ENCODE measurements around the gene YBX2.
"Not testable (repeated sequence)": the region's sequence is repeated elsewhere in the genome, so short reads cannot be mapped to it uniquely, and the experiment has no call there.

Gene YBX2

DNA sequence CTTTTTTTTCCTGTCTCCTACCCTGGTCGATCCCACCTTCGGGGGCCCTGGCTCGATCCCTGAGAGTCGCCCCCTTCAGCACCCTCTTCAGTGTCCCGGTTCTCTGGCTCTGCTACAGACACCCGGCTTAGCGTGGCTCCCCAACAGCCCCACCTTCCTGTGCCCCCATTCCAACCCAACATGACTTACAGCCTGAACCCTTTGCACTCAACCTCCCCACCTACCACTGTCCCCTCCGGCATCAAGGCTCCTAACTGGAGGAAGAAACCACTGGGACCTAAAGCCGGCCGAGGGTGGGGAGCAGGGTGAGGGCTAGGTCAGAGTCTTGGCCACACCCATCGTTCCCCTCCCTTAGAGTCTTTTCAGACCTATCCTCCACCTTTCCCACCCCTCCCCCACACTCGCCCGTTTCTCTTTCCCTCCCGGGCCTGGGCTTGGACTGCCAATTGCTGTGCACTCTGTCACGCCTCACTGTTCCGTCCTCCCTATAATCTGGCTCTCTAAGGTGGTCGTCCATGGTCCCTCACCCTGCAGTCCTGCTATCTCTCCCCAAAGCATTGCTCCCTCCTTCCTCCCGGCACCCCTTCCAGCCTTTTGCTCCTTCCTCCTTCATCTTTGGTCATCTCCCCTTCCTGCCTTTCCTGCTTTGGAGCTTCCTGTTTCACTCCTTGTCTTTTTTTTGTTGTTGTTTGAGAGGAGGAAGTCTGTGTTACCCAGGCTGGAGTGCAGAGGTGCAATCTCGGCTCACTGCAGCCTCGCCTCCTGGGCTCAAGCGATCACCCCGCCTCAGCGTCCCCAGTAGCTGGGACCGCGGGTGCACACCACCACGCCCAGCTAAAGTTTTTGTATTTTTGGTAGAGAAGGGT, 31.3 kb downstream of the YBX2 start:
- no peak for DNase-seq (ENCODE audit: low read depth)

DNA sequence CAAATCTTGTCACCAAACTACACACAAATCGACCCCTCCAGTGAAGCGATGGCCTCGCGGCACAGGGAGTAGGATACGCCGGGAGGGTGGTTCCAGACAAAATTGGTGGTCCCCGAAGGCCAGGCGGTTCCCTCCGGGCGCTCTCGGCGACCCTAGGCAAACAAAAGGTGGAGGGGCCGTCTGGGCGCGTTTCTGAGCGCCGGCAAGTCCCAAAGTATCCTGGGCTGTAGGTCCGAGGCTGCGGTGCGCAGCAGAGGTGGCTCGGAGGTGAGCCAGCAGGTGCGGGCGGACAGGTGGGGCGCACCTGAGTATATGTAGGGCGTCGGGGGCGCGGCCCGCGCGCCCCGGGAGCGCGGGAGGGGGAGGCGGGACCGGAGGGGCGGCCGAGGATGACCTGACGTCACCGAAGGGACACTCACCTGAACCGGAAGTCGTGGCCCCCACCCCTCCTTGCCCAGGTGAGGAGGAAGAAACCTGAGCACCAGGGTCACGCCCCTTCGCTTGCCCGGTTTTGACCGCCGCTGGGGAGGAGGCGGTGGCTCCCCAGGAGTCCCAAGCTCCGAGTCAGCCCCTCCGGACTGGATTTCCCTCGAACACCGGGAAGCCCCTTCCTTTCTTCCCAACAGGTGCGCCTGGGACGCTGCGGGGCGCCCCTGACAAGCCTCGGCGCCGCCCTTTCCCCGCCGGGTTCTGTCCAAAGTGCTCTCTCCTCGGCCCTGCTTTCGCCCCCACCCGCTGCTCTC, 32.1 kb downstream of the YBX2 start, which contains the start of gene CLDN7:
Gene CLDN7 (minus strand): TSS at position 287 of the 743 bp plus-strand sequence. CDS start 435 bp downstream, outside the sequence.
- DNase-seq (ENCODE audit: low read depth), result no peak

DNA sequence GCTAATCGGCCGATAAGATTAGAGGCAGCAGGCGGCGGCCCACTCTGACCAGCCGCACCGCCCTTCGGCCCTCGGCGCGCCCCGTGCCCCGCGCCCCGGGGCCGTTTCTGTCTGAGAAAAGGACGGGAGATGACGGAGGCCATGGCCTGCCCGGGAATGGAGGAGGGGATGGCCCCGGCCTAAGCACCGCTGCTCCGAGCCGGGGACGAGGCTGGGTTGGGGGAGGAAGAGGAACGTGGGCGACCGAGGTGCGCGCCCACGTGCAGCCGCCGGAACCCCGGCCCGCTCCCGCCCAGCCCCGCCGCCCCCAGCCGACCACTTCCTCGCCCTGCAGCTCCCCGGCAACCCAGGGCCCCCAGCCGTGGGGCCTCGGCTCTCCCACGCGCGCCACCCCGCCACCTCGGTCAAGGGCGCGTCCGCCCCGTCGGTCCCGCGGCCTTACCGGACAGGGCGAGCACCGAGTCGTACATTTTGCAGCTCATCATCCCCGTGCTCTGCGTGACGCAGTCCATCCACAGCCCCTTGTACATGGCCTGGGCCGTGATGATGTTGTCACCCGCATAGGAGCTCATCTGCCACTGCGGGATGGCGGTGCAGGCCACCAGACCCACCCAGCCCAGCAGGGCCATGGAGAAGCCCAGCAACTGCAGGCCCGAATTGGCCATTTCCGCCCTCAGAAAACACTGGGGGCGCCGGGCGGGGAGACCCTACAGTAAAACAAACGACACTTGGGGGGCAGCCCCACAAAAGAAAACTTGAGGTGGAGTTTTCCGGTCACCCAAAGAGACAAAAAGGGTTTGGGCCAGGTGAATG, 32.9 kb downstream of the YBX2 start:
- DNase-seq (ENCODE audit: low read depth), result no peak

DNA sequence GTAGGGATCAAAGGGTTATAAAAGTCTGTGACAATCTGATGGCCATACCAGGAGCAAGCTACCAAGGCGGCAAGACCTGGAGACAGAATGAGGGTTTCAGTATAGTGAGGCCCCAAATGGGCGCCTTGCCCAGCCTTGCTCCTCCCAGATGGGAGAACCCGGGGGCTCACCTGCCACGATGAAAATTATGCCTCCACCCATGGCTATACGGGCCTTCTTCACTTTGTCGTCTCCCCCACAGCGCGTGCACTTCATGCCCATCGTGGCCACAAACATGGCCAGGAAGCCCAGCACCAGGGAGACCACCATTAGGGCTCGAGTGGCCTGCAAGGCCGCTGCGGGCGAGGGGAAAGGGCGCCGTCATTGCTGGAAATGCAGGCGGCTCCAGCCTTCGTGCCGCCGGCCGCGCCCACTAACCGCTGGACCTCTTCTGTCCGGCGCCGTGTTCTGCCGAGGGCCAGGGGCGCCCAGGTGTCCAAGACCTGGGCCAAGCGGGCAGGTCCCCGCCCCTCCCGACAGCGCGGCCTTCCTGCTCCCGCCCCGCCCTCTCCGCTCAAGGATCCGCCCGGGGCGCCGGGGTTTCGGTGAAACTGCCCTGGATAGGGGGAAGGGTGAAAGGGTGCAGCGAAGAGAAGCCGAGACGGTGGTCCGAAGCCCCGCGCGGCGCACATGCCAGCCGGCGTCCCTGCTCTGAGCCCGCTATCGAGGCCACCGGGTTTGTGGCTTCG, 33.6 kb downstream of the YBX2 start:
- DNase-seq (ENCODE audit: low read depth), result no peak

DNA sequence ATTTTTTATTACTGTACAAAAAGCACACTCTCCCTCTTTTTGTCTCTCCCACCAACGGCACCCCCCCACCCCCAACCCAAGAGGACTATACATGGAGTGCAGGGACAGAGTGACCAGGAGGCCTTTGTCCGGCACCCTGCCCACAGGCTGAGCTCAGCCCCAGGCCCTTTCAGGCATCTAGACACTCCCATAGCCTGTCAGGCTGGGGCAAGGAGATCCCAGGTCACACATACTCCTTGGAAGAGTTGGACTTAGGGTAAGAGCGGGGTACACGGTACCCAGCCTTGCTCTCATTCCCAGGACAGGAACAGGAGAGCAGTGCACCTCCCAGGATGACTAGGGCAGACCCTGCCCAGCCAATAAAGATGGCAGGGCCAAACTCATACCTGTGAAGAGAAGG, 34.3 kb downstream of the YBX2 start:
- DNase-seq (ENCODE audit: low read depth), result no peak

DNA sequence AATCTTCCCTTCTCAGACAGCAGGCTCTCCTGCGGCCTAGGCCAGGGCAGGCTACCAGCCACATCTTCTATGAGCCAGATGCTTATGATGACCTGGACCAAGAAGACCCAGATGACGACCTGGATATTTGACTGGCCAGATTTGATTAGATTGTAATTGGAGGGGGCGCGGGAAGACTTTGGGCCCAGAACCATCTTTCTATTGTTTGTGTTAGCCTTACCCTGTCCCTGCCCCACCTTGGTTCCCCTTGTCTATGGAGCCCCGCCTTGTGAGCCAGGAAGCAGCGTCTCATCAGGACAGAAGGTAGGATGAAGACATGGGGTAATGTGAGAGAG, 34.9 kb downstream of the YBX2 start:
- no peak for DNase-seq (ENCODE audit: low read depth)

DNA sequence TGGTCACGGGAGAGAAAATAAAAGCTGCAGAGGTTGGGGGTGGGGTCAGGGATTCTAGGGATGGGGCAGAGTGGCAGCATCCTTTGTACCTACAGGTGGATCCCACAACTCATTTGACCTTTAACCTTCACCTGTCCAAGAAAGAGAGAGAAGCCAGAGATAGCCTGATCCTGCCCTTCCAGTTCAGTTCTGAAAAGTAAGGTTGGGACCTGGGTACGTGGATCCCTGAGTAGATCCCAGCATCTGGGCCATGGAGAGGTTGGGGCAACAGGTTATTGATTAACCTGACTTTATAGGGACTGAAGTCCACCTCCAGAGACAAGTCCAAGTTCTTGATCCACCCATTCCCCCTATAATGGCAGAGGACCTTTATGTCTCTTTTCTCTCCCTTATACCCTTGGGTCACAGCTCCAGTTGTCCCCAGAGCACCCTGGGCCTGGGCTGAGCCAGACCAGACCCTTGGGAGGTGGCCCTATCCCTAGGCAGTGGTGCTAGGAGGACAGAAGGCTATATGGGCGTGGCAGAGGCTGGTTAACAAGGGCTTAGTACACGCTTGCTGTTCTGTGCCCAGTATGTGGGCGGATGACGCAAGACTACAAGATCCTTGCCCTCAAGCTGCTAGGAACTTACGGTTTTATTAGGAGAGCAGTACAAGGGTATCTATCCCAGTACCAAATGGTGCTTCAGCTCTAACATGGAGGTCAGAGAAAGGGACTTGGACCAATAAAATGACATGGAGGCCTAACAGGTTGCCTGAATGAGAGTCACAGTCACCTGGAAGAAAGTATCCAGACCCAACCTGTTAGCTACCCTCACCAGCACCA, 35.5 kb downstream of the YBX2 start:
- DNase-seq (ENCODE audit: low read depth), result peak; percentile 69

DNA sequence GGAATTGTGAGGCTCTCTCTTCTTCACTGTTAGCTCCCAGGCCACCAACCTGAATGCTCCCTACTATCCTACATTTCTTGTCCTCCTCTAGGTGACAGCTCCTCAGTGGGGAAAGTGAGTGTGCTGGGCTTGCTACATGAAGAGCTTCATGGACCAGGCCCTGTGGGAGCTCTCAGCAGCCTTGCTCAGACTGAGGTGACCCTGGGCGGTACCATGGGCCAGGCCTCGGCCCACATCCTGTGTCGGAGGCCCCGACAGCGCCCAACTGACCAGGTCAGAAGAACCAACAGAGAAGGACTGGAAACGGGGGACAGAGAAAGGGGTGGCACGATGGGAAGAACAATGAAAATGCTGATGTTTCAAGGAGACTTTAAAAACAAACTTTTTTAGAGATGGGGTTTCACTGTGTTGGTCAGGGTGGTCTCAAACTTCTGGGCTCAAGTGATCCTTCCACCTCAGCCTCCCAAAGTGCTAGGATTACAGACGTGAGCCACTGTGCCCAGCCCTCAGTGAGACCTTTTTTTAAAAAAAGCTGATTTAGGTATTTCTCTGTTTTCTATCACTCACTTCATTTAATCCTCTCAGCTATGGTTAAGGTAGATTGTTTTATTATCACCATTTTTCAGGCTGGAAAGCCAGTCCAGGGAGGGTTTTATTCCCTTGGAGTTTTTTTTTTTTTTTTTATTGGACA, 37.5 kb downstream of the YBX2 start:
- DNase-seq (ENCODE audit: low read depth), result no peak

DNA sequence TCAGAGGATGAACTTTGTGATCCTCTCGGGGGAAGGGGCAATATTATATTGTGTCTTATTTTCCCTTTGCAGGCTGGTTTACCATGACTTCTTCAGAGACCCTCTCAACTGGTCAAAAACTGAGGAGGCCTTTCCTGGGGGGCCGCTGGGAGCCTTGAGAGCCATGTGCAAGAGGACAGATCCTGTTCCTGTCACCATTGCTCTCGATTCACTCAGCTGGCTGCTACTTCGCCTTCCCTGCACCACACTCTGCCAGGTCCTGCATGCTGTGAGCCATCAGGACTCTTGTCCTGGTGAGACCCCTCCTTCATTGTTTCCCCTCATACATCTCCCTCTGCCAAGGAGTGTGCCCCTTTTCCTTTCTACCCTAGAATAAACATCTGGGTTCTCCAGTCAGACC, 39.9 kb downstream of the YBX2 start:
- no peak for DNase-seq (ENCODE audit: low read depth)

DNA sequence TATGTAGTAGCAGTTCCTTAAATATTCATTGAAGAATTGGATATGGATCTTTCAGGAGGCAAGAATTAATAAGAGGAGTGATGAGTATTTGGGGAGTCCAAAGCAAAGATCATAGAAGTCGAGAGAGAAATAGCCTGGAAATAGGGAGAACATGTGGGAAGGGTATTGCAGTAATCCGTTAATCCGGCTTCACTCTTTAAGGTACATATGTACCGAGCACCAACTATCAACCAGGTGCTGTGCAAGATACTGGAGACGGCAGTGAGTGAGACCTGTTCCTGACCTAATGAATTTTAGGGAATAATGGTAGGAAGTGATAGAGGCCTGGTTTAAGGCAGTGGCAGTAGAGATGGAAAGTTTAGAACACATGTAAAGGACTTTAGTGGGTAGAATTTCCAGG, 41.4 kb downstream of the YBX2 start:
- DNase-seq (ENCODE audit: low read depth), result no peak

DNA sequence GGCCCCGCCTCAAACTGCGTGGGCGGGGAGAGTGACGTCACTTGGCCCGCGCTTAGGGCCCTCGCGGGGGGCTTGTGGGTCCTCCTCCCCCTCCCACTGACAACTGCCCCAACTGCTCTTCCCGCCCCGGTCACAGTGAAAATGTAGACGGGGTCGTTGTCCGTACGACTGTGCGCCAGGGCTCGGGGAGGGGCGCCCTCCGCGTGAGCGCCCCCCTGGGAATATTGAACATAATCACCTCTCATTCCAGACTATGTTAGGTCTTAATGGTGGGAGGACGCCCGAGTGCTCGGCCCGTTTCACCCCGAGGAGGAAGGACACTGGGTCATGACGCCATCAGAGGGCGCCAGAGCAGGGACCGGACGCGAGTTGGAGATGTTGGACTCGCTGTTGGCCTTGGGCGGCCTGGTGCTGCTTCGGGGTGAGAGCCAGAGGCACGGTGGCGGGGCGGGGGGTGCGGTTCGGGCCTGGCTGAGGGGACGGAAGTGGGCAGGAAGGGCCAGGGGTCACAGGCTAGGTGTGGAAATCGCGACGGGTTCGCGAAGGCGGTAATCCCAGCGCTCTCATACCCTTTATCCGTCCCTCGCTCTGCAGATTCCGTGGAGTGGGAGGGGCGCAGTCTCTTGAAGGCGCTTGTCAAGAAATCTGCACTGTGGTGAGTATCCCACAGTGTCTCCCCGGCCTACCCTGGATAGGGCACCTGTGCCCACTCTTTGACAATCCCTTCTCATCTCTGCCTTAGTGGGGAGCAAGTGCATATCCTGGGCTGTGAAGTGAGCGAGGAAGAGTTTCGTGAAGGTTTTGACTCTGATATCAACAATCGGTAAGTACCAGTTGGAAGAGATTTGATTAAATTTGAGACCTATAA, 42.0 kb downstream of the YBX2 start, which contains the start of gene ELP5:
Gene ELP5 (plus strand): TSS at position 40 of the 868 bp plus-strand sequence. CDS start 336 bp downstream, at position 376.
- DNase-seq (ENCODE audit: low read depth), result peak; percentile 94

DNA sequence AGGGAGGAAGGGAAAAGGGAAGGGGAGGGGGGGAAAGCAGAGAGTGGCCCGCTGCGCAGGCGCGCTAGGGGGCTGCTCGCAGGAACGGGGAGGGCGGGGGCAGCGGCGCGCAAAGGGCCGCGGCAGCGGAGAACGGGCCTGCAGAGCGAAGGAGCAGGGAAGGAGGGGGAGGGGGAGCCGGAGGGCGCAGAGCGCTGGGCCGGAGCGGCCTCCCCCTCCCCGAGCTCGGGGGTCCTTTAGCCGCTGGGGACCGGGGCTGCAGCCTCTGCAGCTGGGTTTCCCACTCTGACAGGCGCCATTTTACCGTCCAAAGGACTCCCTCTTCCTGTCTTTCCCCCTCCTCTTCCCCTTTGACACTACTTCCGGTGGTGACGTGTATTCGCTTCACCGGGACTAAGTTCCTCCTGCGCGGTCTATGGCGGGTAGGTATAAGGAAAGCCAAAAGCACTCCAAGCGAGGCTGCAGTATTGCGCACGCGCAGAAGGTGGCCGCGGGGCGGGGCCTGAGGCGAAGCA, 42.7 kb downstream of the YBX2 start, which contains the start of gene CTDNEP1:
Gene CTDNEP1 (minus strand): TSS at position 74 of the 515 bp plus-strand sequence. CDS start 438 bp downstream, outside the sequence.
- peak; percentile 99 for DNase-seq (ENCODE audit: low read depth)

DNA sequence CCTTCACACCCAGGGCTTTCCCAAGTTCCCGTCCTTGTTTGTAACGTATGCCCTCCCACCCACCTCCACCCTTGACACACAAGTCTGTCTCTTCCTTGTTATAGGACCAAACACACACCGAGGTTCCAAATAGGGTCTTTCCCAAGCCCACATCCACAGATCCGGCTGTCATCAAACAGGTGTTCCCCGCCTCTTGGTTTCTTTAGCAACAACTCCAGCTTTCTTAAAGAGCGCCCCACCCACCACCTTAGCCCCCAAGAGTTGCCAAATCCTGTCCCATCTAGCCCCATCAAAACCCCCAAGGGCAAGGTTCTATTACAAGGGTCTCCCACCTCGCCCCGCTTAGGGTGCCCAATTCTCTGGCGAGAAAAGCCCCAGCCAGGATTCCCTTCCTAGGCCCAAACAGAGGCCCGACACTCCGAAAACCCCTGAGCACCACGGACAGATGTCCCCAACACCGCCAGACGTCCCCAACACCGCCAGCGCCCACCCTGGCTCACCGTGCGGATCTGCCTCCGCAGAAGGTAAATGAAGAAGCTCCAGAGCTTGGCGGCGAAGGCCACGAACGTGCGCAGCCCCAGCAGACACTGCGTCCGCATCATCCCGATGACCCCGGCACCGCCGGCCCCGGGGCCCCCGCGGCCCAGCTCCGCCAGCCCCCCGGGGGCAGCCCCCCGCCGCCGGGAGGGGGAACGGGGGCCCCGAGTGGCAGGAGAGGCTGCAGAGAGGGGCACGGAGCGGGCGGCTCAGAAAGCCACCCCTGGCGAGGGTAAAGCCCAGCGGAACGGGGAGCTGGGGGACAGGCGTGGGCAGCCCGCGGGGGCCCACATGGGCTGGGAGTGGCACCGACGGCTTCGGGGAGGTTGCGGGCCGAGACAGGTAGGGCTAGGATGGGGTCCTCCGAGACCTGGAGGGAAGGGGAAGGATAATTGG, 43.5 kb downstream of the YBX2 start:
- DNase-seq (ENCODE audit: low read depth), result no peak

DNA sequence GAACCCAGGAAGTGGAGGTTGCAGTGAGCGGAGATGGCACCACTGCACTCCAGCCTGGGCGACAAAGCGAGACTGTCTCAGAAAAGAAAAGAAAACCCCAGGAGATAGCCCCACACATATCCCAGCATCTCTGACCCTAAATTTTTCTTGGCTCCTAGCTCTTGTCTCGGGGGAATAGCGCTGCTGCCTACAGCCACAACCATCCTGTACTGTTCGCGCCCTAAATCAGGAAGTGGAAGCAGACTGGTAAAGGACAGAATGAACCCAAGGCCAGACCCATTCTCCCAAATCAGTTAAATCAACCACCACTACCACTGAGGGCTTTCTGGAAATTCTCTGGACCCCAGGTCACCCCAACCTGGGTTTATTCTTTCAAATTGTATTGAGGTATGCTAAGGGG, 44.6 kb downstream of the YBX2 start:
- no peak for DNase-seq (ENCODE audit: low read depth)

DNA sequence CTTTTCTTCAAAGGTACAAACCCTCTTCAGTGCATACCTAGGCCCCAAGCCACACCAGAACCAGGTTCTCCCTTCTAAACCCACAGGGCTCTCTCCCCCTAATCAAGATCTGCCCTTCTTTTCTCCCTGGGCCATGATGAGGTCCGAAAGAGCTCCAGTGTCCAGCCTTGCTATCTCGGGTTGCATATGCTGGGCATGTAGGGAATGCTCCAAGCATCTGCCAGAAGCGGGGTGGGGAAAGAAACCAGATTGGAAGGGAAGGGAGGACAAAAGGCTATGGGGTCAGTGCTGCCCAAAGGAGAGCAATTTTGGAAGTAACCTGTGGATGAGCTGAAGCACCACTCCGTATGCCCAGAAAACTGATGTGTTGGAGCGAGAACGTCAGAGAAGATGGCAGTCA, 45.2 kb downstream of the YBX2 start:
- DNase-seq (ENCODE audit: low read depth), result no peak

DNA sequence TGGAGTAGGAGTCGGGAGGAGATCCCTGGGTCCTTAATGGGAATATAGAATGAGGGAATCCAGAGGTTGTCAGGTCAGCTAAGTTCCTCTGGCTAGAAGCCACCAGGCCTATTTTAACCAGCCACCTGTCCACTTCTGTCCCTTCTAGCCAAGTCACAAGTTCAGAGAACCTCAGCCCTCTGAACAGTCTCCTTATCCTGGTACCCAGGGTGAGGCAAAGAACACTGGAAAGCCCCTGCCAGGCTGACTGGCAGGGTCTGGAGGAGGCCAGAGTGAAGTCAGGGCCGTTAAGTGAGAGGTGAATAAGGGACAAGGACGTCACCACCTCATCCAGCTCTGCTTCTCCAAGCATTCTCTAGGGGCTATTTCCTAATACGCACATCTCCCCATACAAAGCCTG, 45.6 kb downstream of the YBX2 start:
- DNase-seq (ENCODE audit: low read depth), result no peak

DNA sequence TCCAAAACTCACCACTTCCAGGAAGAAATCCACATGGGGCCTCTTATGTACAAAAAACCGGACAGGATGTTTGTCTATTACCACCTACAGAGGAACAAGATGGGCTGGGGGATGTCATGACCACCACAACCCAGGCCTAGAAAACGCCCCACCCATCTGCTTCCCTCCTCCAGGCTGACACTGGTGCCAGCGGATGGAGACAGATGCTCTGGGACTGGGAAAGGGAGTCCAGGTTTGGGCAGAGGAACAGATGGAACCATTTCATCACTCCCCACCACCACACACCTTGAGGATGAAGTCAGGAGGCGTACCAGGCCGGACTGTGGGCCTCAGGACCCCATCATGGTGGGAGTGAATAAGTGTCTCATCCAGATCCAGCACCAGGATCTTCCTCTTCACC, 47.7 kb downstream of the YBX2 start:
- DNase-seq (ENCODE audit: low read depth), result no peak

DNA sequence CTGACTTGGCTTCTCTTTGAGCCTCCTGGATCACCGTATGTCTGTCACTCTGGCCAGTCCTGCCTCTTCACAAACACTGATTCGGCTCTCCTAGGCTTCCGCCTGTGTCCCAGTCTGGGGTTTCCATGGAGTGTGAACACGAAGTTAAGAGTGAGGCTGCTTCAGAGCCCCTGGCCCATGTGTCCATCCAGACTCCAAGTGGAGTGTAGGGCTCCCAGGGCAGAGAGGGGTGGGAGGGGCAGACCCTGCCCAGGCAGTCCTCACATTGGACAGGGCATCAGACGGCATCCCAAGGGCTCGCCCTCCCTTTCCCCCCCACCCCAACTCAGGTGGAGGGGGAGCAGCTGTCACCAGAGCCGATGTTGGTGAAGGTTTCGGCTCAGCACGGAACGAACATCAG, 50.6 kb downstream of the YBX2 start:
- not testable (repeated sequence) for DNase-seq (ENCODE audit: low read depth)
